GM13976 (cell line): ENCODE data around the gene KDM1A.

Experiments
- DNase-seq: peaks from one replicate; pipeline ENCODE4 v3.0.0; 2012; ENCODE audit warnings: low spot score
- in situ Hi-C: fragments of 300-500 bp; cut with MboI; formaldehyde crosslinking; loops from one replicate; pipeline ENCODE4 v1.12.0; 2022; ENCODE audit warnings: low sequenced_read_pairs, mixed read lengths, inconsistent platforms; ENCODE audit not compliant: unreplicated experiment
- TF ChIP-seq, protein P1 (sequence below): IDR thresholded peaks from 2 replicates; pipeline ENCODE4 v1.5.1; 2012; ENCODE audit warnings: borderline replicate concordance, mild to moderate bottlenecking; ENCODE audit not compliant: insufficient read depth; ENCODE audit errors: extremely low read depth, missing control alignments, control extremely low read depth

Gene KDM1A

DNA sequence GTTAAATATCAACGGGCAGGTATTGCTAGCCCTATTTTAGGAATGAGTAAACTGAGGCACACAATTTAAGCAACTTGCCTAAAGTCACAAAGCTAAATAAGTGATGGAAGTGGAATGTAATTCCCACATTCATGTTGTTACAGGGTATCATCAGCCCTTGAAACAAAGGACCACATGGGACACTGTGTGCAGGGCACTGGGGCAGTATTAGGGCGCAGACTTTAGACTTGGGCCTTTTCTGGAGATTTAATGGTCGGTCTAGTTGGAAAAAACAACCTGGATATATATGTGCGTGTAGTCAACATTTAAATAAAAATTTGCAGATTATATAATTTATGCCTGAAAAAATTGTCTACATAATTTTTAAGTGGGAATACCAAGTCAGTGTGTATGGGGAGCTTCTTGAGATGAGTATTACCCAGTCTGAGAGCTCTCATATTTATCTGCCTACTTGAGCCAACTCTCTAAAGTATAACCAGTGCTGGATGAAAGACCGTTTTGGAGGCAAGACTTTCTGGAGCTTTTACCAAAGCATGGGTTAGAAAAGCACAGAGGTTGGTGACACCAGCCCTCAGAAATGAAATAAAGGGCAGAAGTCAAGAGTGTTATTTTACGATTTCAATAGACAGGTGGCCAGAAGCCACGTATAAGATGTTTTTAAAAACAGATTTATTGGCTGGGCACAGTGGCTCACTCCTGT is 1.6 kb downstream of the KDM1A start:
- no peak for DNase-seq
- TF ChIP-seq, protein P1, sequence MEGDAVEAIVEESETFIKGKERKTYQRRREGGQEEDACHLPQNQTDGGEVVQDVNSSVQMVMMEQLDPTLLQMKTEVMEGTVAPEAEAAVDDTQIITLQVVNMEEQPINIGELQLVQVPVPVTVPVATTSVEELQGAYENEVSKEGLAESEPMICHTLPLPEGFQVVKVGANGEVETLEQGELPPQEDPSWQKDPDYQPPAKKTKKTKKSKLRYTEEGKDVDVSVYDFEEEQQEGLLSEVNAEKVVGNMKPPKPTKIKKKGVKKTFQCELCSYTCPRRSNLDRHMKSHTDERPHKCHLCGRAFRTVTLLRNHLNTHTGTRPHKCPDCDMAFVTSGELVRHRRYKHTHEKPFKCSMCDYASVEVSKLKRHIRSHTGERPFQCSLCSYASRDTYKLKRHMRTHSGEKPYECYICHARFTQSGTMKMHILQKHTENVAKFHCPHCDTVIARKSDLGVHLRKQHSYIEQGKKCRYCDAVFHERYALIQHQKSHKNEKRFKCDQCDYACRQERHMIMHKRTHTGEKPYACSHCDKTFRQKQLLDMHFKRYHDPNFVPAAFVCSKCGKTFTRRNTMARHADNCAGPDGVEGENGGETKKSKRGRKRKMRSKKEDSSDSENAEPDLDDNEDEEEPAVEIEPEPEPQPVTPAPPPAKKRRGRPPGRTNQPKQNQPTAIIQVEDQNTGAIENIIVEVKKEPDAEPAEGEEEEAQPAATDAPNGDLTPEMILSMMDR, result no peak
- in situ Hi-C loops, result no loop called here

DNA sequence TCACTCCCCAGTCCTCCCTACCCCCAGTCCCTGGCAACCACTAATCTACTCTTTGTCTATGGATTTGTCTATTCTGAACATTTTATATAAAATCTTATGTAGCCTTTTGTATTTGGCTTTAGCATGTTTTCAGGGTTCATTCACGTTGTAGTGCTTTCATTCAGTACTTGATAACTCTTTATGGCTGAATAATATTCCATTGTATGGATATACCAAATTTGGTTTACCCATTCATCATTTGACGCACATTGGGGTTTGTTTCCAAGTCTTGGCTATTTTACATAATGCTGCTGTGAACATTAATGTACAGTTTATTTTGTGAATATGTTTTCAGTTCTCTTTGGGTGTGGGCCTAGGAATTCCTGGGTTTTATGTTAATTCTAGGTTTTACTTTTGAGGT is 2.6 kb downstream of the KDM1A start:
- in situ Hi-C loops, result no loop called here
- no peak for DNase-seq
- TF ChIP-seq, protein P1, result no peak

DNA sequence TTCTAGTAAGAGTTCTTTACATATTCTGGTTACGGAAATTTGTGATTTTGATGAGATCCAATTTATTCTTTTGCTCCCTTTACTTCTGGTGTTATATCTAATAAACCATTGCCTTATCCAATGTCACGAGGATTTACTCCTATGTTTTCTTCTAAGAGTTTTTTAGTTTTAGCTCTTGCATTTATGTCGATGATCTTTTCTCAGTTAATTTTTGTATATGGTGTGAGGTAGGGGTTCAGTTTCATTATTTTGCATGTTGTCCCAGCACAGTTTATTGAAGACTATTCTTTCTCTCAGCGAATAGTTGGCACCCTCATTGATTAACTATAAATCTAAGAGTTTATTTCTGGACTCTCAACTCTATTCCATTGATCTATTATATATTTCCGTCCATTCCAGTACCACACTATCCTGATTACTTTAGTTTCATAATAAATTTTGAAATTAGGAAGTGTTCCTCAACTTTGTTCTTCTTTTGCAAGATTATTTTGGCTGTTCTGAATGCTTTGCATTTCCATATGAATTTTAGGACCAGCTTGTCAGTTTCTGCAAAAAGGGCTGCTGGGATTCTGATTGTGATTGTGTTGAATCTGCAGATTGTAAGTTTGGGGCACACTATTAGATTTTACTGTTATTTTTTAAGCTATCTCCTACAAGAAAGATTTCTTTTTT is 4.0 kb downstream of the KDM1A start:
- TF ChIP-seq, protein P1, result no peak
- in situ Hi-C loops, result no loop called here
- DNase-seq, result no peak

GRCh38 chr1:23026568-23026967 is 7.3 kb downstream of the KDM1A start:
- no peak for DNase-seq
- in situ Hi-C loops, result no loop called here
- TF ChIP-seq, protein P1, result no peak

- DNase-seq, result no peak
- in situ Hi-C loops, result no loop called here
- TF ChIP-seq, protein P1, result no peak
Observed at GRCh38 chr1:23027352-23027907, 8.2 kb downstream of the KDM1A start.

GRCh38 chr1:23029337-23029736 is 10.1 kb downstream of the KDM1A start:
- TF ChIP-seq, protein P1, result no peak
- no peak for DNase-seq
- in situ Hi-C loops, result no loop called here
